GM23338 (cell line): ENCODE results near the gene FARS2. TPM values are rescaled to one million over a fixed set of nuclear protein-coding genes. Genes with fewer than 3 reads are reported as not detected.

Experiments used
- ATAC-seq: fragments of 200-7000 bp; cut with Tn5 transposase; 3 replicates; pipeline ENCODE4 v1.9.1; 2020
- DNase-seq: peaks from one replicate; pipeline ENCODE4 v3.0.0-alpha.2; 2015; ENCODE audit warnings: low spot score
- H2AFZ ChIP-seq: fragments of 200-600 bp; sonication (generic); 2 replicates; pipeline ENCODE4 v1.8.0; 2016; ENCODE audit warnings: antibody characterized with exemption, mild to moderate bottlenecking, moderate library complexity
- H3F3A ChIP-seq: fragments of 200-600 bp; sonication (generic); replicated peaks from 2 replicates; pipeline ENCODE4 v1.8.0; 2017; ENCODE audit warnings: antibody characterized with exemption, mixed run types, low read depth
- H3K27ac ChIP-seq: fragments of 200-600 bp; sonication (generic); 2 replicates; pipeline ENCODE4 v1.6.1; 2016; ENCODE audit warnings: low read depth
- H3K27me3 ChIP-seq: fragments of 200-600 bp; sonication (generic); 2 replicates; pipeline ENCODE4 v1.8.0; 2016; ENCODE audit warnings: mild to moderate bottlenecking, mixed run types, moderate library complexity; ENCODE audit not compliant: insufficient read depth
- H3K36me3 ChIP-seq: fragments of 200-600 bp; sonication (generic); 2 replicates; pipeline ENCODE4 v1.8.0; 2016; ENCODE audit warnings: mild to moderate bottlenecking; ENCODE audit not compliant: insufficient read depth
- H3K4me1 ChIP-seq: fragments of 200-600 bp; sonication (generic); 2 replicates; pipeline ENCODE4 v1.8.0; 2016; ENCODE audit warnings: mild to moderate bottlenecking, moderate library complexity; ENCODE audit not compliant: insufficient read depth
- H3K4me2 ChIP-seq: fragments of 200-600 bp; sonication (generic); 2 replicates; pipeline ENCODE4 v1.7.1; 2017; ENCODE audit warnings: mixed run types
- H3K4me3 ChIP-seq: fragments of 200-600 bp; sonication (generic); 2 replicates; pipeline ENCODE4 v1.6.1; 2016; ENCODE audit warnings: mixed run types
- H3K79me2 ChIP-seq: fragments of 200-600 bp; sonication (generic); replicated peaks from 2 replicates; pipeline ENCODE4 v1.8.0; 2017; ENCODE audit warnings: mild to moderate bottlenecking; ENCODE audit not compliant: insufficient read depth
- H3K9me2 ChIP-seq: fragments of 200-600 bp; sonication (generic); 2 replicates; pipeline ENCODE4 v1.8.0; 2017; ENCODE audit not compliant: insufficient read depth
- H4K20me1 ChIP-seq: fragments of 200-600 bp; sonication (generic); replicated peaks from 2 replicates; pipeline ENCODE4 v1.8.0; 2017; ENCODE audit warnings: mild to moderate bottlenecking; ENCODE audit not compliant: insufficient read depth
- H3K27ac Mint-ChIP-seq: 2 replicates; pipeline ENCODE4 v1.8.0; 2020; ENCODE audit warnings: inconsistent platforms, mild to moderate bottlenecking, moderate library complexity, mixed read lengths
- H3K27me3 Mint-ChIP-seq: 3 replicates; pipeline ENCODE4 v1.8.0; 2022; ENCODE audit warnings: low read depth, mild to moderate bottlenecking, moderate library complexity, mixed read lengths, inconsistent platforms; ENCODE audit not compliant: insufficient read depth, poor library complexity
- H3K36me3 Mint-ChIP-seq: 3 replicates; pipeline ENCODE4 v1.8.0; 2021; ENCODE audit warnings: low read depth, mild to moderate bottlenecking, inconsistent platforms, moderate library complexity, mixed read lengths
- H3K4me1 Mint-ChIP-seq: 3 replicates; pipeline ENCODE4 v1.8.0; 2020; ENCODE audit warnings: mild to moderate bottlenecking, inconsistent platforms, mixed read lengths
- H3K4me3 Mint-ChIP-seq: 3 replicates; pipeline ENCODE4 v1.8.0; 2021; ENCODE audit warnings: moderate library complexity, mild to moderate bottlenecking, inconsistent platforms, mixed read lengths
- H3K9me3 Mint-ChIP-seq: 3 replicates; pipeline ENCODE4 v1.8.0; 2020; ENCODE audit warnings: moderate library complexity, mild to moderate bottlenecking, inconsistent platforms, mixed read lengths
- CREB1 ChIP-seq: fragments of 250-450 bp; sonication (Bioruptor Pico); IDR thresholded peaks from 2 replicates; pipeline ENCODE4 v1.5.0; 2020; ENCODE audit warnings: low read depth, mild to moderate bottlenecking, moderate library complexity
- EZH2 ChIP-seq: fragments of 200-600 bp; sonication (generic); IDR thresholded peaks from one replicate; pipeline ENCODE4 v1.8.0; 2017; ENCODE audit warnings: antibody characterized with exemption, mild to moderate bottlenecking, low read depth; ENCODE audit not compliant: unreplicated experiment
- EZH2phosphoT487 ChIP-seq: fragments of 200-600 bp; sonication (generic); IDR thresholded peaks from one replicate; pipeline ENCODE4 v1.8.1; 2018; ENCODE audit warnings: antibody characterized with exemption; ENCODE audit not compliant: unreplicated experiment
- JUNB ChIP-seq: IDR thresholded peaks from one replicate; pipeline ENCODE4 v1.6.1; 2016; ENCODE audit warnings: antibody characterized with exemption; ENCODE audit not compliant: unreplicated experiment
- NANOG ChIP-seq: IDR thresholded peaks from 2 replicates; pipeline ENCODE4 v1.6.1; 2016; ENCODE audit warnings: antibody characterized with exemption, borderline replicate concordance
- POLR2AphosphoS5 ChIP-seq: IDR thresholded peaks from 2 replicates; pipeline ENCODE4 v1.6.1; 2016; ENCODE audit warnings: antibody characterized with exemption, low read depth
- STAT1 ChIP-seq: IDR thresholded peaks from one replicate; pipeline ENCODE4 v1.6.1; 2016; ENCODE audit warnings: antibody characterized with exemption; ENCODE audit not compliant: unreplicated experiment
- ZNF114 ChIP-seq: fragments of 250-450 bp; sonication (Bioruptor Pico); IDR thresholded peaks from 2 replicates; pipeline ENCODE4 v1.5.0; 2020; ENCODE audit warnings: mild to moderate bottlenecking, moderate library complexity
- ZNF331 ChIP-seq: fragments of 250-450 bp; sonication (Bioruptor Pico); IDR thresholded peaks from 2 replicates; pipeline ENCODE4 v1.5.0; 2020; ENCODE audit warnings: low read depth, mild to moderate bottlenecking, moderate library complexity
- polyA plus RNA-seq: library from polyadenylated mRNA; unstranded; fragments of >200 nt; fragmentation: Nextera tagmentation; extraction: Ambion mirVana; gene quantifications from 2 replicates; pipeline ENCODE4 v1.2.1, GENCODE V29; 2016
- total RNA-seq: library from RNA; depleted of rRNA; stranded (reverse); fragments of >200 nt; shearing (Covaris generic); gene quantifications from 2 replicates; pipeline ENCODE4 v1.2.3, GENCODE V29; 2014
- TF ChIP-seq, protein P1 (sequence below), 2 experiments: fragments of 200-600 bp in 1 of 2; sonication (generic) in 1 of 2; conservative IDR thresholded peaks; 2 replicates each; pipeline versions ENCODE4 v1.5.1 to v1.6.1; 2016 to 2017; ENCODE audit warnings: antibody characterized with exemption in 2 of 2, low read depth in 2 of 2, mild to moderate bottlenecking in 2 of 2, moderate library complexity in 1 of 2
- TF ChIP-seq, protein P2 (sequence below): IDR thresholded peaks from 2 replicates; pipeline ENCODE4 v1.6.1; 2016; ENCODE audit warnings: antibody characterized with exemption
- TF ChIP-seq, protein P3 (sequence below): IDR thresholded peaks from one replicate; pipeline ENCODE4 v1.6.1; 2018; ENCODE audit warnings: antibody characterized with exemption; ENCODE audit not compliant: unreplicated experiment

Gene FARS2
- total and polyA plus RNA-seq, 2 experiments from 2014 or later: 7.6 to 19.0 TPM

DNA sequence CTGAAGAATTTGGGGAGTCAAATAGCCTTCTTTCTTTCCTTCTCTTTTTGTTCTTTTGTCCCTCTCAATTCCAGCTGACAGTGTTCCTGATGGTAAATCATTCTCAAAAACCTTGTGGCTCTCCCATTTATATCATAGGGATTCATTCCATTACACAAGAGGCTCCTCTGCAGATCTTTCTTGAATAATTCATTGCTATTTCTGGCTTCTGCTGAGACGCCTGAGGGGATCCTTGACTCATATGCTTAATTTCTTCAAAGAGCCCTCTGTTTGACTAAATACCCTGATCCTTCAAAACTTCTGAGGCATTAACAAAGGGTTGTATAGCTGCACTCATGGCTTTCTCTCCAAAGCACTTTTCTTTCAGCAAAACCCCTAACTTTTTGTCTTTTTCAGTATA, 289.3 kb downstream of the FARS2 start:
- no peak for TF ChIP-seq STAT1
- TF ChIP-seq EZH2phosphoT487: no peak
- TF ChIP-seq, protein P1, sequence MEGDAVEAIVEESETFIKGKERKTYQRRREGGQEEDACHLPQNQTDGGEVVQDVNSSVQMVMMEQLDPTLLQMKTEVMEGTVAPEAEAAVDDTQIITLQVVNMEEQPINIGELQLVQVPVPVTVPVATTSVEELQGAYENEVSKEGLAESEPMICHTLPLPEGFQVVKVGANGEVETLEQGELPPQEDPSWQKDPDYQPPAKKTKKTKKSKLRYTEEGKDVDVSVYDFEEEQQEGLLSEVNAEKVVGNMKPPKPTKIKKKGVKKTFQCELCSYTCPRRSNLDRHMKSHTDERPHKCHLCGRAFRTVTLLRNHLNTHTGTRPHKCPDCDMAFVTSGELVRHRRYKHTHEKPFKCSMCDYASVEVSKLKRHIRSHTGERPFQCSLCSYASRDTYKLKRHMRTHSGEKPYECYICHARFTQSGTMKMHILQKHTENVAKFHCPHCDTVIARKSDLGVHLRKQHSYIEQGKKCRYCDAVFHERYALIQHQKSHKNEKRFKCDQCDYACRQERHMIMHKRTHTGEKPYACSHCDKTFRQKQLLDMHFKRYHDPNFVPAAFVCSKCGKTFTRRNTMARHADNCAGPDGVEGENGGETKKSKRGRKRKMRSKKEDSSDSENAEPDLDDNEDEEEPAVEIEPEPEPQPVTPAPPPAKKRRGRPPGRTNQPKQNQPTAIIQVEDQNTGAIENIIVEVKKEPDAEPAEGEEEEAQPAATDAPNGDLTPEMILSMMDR (conservative IDR thresholded peaks at IDR 0.05; ENCODE audit: low read depth in 2 of 2): no peak
- TF ChIP-seq ZNF114 (CRISPR knock-in tag): no peak
- TF ChIP-seq, protein P2, sequence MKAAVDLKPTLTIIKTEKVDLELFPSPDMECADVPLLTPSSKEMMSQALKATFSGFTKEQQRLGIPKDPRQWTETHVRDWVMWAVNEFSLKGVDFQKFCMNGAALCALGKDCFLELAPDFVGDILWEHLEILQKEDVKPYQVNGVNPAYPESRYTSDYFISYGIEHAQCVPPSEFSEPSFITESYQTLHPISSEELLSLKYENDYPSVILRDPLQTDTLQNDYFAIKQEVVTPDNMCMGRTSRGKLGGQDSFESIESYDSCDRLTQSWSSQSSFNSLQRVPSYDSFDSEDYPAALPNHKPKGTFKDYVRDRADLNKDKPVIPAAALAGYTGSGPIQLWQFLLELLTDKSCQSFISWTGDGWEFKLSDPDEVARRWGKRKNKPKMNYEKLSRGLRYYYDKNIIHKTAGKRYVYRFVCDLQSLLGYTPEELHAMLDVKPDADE: no peak
- TF ChIP-seq JUNB: no peak
- no peak for TF ChIP-seq NANOG
- no peak for TF ChIP-seq EZH2
- TF ChIP-seq POLR2AphosphoS5: no peak
- no peak for TF ChIP-seq CREB1 (CRISPR knock-in tag)
- no peak for TF ChIP-seq ZNF331
- TF ChIP-seq, protein P3, sequence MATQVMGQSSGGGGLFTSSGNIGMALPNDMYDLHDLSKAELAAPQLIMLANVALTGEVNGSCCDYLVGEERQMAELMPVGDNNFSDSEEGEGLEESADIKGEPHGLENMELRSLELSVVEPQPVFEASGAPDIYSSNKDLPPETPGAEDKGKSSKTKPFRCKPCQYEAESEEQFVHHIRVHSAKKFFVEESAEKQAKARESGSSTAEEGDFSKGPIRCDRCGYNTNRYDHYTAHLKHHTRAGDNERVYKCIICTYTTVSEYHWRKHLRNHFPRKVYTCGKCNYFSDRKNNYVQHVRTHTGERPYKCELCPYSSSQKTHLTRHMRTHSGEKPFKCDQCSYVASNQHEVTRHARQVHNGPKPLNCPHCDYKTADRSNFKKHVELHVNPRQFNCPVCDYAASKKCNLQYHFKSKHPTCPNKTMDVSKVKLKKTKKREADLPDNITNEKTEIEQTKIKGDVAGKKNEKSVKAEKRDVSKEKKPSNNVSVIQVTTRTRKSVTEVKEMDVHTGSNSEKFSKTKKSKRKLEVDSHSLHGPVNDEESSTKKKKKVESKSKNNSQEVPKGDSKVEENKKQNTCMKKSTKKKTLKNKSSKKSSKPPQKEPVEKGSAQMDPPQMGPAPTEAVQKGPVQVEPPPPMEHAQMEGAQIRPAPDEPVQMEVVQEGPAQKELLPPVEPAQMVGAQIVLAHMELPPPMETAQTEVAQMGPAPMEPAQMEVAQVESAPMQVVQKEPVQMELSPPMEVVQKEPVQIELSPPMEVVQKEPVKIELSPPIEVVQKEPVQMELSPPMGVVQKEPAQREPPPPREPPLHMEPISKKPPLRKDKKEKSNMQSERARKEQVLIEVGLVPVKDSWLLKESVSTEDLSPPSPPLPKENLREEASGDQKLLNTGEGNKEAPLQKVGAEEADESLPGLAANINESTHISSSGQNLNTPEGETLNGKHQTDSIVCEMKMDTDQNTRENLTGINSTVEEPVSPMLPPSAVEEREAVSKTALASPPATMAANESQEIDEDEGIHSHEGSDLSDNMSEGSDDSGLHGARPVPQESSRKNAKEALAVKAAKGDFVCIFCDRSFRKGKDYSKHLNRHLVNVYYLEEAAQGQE: no peak
- Mint-ChIP-seq H3K27ac (no peak overlapping the region), H3K4me1 (peaks cover 7% of the 10 kb centered on the region), H3K4me3 (no peak overlapping the region), H3K36me3 (peaks cover 24% of the 10 kb centered on the region), H3K27me3 (no peaks in the 10 kb centered on the region), H3K9me3 (peaks cover 18% of the 10 kb centered on the region)
- Histone ChIP-seq H3F3A (no peaks in the 10 kb centered on the region), H3K4me1 (no peaks in the 10 kb centered on the region), H3K27me3 (no peaks in the 10 kb centered on the region), H3K27ac (no peak overlapping the region), H2AFZ (no peak overlapping the region), H3K79me2 (no peaks in the 10 kb centered on the region), H3K36me3 (no peaks in the 10 kb centered on the region), H3K4me2 (no peak overlapping the region), H3K4me3 (no peak overlapping the region), H3K9me2 (peaks cover 3% of the 10 kb centered on the region; the same call in 1 of the 2 replicates), H4K20me1 (no peaks in the 10 kb centered on the region)
- DNase-seq: no peak
- ATAC-seq: no peak
